GM10248 (cell line): Measurements from ENCODE around the gene PLCH1.

Experiments
- CTCF ChIA-PET: fragments of 300-600 bp; sonication (Branson Sonifier 250); formaldehyde crosslinking; extraction: SDS; loops from one replicate; lab custom pipeline; 2021; ENCODE audit warnings: antibody characterized with exemption; lab: Yijun Ruan, JAX
- POLR2A ChIA-PET: fragments of 350-650 bp; sonication (Branson Sonifier 250); formaldehyde crosslinking; extraction: SDS; loops from one replicate; lab custom pipeline; 2020; ENCODE audit warnings: antibody characterized with exemption; lab: Yijun Ruan, JAX
- DNase-seq: peaks from one replicate; pipeline ENCODE4 v3.0.0; 2012; ENCODE audit errors: extremely low spot score
- TF ChIP-seq, protein P1 (sequence below): IDR thresholded peaks from 2 replicates; pipeline ENCODE4 v1.5.1; 2012; ENCODE audit warnings: mild to moderate bottlenecking, low read depth; ENCODE audit errors: extremely low read depth, missing control alignments, control extremely low read depth

The PLCH1 gene

DNA sequence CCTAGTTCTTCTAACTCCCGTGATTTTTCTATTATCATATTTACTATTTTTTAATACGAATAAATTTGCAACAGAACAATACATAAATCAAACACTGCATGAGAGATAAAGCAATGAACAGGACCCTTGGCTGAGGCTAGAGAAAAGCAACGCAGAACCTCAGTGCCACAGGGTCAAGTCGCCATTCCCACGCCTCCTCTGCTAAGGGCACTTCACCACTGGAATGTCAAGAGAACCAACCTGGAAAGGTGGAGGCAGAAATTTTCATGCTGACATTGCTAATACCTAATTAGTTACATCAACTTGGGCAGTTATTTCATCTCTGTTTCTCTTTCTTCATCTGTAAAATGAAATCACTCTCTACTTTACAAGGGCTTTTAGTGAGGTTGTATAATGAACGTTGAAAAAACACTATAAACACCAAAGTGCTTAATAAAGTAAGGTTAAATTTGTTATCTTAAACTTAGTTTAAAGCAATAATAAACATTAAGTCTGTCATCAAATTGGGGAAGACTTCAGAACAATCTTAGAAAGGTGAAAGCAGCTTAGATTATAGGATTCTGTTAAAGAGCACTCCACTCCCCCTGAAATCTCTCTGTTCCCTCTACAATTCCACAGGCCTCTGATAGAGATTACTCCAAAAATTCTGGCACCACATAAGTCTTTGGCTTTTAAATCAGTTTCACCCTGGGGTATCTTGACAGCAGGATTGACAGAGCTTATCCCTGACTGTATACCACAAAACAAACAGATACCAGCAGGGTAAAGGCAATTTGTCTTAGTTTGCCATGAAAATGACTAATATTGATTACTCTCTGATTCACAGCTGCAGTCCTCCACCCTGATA lies 41.9 kb downstream of the PLCH1 start:
- no peak for DNase-seq
- ChIA-PET CTCF (interaction anchor here (1.0 to 6.3 kb wide), 16 partner anchors 8 to 357 kb away, joined by 3 to 52 read pairs (median 8); partner anchors contain the start of gene C3orf33), POLR2A (no interaction called here)
- TF ChIP-seq, protein P1, sequence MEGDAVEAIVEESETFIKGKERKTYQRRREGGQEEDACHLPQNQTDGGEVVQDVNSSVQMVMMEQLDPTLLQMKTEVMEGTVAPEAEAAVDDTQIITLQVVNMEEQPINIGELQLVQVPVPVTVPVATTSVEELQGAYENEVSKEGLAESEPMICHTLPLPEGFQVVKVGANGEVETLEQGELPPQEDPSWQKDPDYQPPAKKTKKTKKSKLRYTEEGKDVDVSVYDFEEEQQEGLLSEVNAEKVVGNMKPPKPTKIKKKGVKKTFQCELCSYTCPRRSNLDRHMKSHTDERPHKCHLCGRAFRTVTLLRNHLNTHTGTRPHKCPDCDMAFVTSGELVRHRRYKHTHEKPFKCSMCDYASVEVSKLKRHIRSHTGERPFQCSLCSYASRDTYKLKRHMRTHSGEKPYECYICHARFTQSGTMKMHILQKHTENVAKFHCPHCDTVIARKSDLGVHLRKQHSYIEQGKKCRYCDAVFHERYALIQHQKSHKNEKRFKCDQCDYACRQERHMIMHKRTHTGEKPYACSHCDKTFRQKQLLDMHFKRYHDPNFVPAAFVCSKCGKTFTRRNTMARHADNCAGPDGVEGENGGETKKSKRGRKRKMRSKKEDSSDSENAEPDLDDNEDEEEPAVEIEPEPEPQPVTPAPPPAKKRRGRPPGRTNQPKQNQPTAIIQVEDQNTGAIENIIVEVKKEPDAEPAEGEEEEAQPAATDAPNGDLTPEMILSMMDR = no peak

- POLR2A ChIA-PET = no interaction called here
- CTCF ChIA-PET = interaction anchor here (0.6 to 6.3 kb wide), 37 partner anchors 9 to 936 kb away, joined by 3 to 52 read pairs (median 5); partner anchors contain the start of gene C3orf33
- TF ChIP-seq, protein P1 = peak; percentile 61
- peak; percentile 31 for DNase-seq
These were observed 42.9 kb downstream of the PLCH1 start for GRCh38 chr3:155701882-155702465.

- POLR2A ChIA-PET = no interaction called here
- DNase-seq = no peak
- CTCF ChIA-PET = interaction anchor here (1.3 to 1.7 kb wide), 4 partner anchors 13 to 345 kb away, joined by 3 to 6 read pairs (median 4); no protein-coding TSS in a partner anchor
- TF ChIP-seq, protein P1 = no peak
These were observed 47.3 kb downstream of the PLCH1 start for GRCh38 chr3:155697542-155697941.

DNA sequence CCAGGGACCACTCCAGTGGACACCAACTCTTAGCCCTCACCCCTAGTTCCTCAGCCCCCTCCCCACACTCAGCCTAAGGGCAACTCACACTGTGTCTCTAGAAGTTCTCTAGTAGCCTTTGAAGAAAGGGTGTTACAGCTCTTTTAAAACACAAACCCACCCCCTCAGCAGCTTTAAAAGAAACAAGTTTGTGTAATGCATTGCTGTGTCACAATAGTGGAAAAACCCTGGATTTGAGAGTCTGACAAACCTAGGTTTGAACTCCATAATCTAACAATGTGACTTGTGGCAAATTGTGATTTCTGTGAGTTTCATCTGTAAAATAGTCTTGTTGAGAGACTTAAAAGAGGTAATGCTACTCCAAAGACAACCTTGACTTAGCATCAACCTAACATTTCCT lies 54.0 kb downstream of the PLCH1 start:
- ChIA-PET CTCF (interaction anchor here (4.0 kb wide), 1 partner anchor 10 kb away, joined by 10 read pairs; no protein-coding TSS in a partner anchor), POLR2A (no interaction called here)
- DNase-seq = no peak
- TF ChIP-seq, protein P1 = no peak

GRCh38 chr3:155688481-155688880 lies 56.4 kb downstream of the PLCH1 start:
- ChIA-PET CTCF (interaction anchor here (4.0 kb wide), 1 partner anchor 13 kb away, joined by 10 read pairs; no protein-coding TSS in a partner anchor), POLR2A (no interaction called here)
- DNase-seq = no peak
- TF ChIP-seq, protein P1 = no peak

DNA sequence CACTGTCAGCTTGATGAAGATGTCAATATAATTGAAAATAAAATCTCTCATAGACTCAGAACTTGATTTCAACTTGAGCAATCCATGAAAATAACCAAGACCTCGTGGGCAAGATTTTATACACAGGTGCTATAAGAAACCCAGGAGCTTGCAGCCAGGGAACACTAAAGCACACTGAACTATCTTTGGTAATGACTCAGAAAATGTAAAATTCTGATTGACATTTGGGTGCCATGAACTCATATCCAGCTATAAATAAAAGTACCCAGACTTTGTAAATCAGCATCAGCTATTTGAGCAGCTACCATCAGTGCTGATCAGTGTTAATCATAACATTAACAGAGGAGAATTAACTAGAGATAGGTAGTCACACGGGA lies 61.5 kb downstream of the PLCH1 start:
- ChIA-PET POLR2A (no interaction called here), CTCF (interaction anchor here (1.3 kb wide), 2 partner anchors 19 to 331 kb away, joined by 3 read pairs; no protein-coding TSS in a partner anchor)
- DNase-seq = no peak
- TF ChIP-seq, protein P1 = no peak
